Measurements from ENCODE around the gene AATK. TPM values are rescaled to one million over a fixed set of nuclear protein-coding genes. Genes with fewer than 3 reads are reported as not detected.

Gene AATK
- total and polyA plus RNA-seq, 2 of the 13 experiments (the other 11 are each of a cell fraction or from before 2014, with no cell fraction given) = 2.9 to 8.4 TPM

DNA sequence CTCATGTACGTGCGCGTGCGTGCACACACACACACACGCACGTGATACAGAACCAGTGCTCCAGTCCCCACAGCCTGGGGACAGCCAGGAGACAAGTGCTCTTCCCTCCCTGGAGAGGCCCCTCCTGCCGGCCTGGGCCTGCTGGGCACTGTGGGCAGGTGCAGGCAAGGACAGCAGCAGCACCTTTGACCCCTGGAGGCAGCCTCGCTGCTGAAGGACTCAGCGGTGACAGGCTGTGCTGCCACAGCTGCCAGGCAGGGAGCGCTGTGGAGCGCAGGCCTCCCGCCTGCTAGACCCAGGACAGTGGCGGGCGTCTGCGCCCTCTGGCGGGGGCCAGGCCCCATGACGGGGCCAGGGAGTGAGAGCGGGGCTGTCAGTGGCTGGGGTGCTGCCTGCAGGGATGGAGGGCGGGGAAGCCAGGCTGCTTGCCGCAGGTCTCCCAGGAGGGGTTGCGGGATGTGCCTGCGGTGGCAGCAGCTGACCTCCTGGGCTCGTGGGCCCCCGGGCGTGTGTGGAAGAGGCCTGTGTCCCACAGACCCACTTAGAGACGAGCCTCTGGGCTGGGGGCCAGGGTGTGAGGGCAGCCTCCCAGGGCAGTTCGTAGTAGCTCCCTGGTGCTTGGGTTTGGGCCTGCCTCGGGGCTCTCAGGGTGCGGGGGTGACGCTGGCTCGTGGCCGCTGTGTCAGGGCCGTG is 64.3 kb downstream of the AATK start (continued):
- TF ChIP-seq, protein P1, sequence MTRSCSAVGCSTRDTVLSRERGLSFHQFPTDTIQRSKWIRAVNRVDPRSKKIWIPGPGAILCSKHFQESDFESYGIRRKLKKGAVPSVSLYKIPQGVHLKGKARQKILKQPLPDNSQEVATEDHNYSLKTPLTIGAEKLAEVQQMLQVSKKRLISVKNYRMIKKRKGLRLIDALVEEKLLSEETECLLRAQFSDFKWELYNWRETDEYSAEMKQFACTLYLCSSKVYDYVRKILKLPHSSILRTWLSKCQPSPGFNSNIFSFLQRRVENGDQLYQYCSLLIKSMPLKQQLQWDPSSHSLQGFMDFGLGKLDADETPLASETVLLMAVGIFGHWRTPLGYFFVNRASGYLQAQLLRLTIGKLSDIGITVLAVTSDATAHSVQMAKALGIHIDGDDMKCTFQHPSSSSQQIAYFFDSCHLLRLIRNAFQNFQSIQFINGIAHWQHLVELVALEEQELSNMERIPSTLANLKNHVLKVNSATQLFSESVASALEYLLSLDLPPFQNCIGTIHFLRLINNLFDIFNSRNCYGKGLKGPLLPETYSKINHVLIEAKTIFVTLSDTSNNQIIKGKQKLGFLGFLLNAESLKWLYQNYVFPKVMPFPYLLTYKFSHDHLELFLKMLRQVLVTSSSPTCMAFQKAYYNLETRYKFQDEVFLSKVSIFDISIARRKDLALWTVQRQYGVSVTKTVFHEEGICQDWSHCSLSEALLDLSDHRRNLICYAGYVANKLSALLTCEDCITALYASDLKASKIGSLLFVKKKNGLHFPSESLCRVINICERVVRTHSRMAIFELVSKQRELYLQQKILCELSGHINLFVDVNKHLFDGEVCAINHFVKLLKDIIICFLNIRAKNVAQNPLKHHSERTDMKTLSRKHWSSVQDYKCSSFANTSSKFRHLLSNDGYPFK (CRISPR knock-in tag; IDR thresholded peaks at IDR 0.05; ENCODE audit: borderline replicate concordance) = peak; percentile 92
- TF ChIP-seq ZNF749 (CRISPR knock-in tag; IDR thresholded peaks at IDR 0.05; ENCODE audit: borderline replicate concordance) = no peak
- TF ChIP-seq, protein P2, sequence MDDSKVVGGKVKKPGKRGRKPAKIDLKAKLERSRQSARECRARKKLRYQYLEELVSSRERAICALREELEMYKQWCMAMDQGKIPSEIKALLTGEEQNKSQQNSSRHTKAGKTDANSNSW (CRISPR knock-in tag; IDR thresholded peaks at IDR 0.05; ENCODE audit: borderline replicate concordance) = peak; percentile 77; the same call in 1 of the 2 replicates
- TF ChIP-seq ZNF138 (CRISPR knock-in tag; IDR thresholded peaks at IDR 0.05; ENCODE audit: low read depth) = no peak
- no peak for TF ChIP-seq NFE2L2 (IDR thresholded peaks at IDR 0.05; ENCODE audit: low read length)
- peak; percentile 98 for TF ChIP-seq KDM4B (CRISPR knock-in tag; IDR thresholded peaks at IDR 0.05)
- TF ChIP-seq SMYD3 (CRISPR knock-in tag; IDR thresholded peaks at IDR 0.05) = no peak
- TF ChIP-seq MXI1 (IDR thresholded peaks at IDR 0.05; ENCODE audit: borderline replicate concordance, low read depth, low read length) = peak; percentile 93
- TF ChIP-seq TOPORS (CRISPR knock-in tag; IDR thresholded peaks at IDR 0.05) = peak; percentile 73; the same call in 1 of the 2 replicates
- TF ChIP-seq EZH2 (conservative IDR thresholded peaks at IDR 0.05; ENCODE audit: low read depth, low read length) = no peak
- no peak; the same call in 1 of the 2 replicates for TF ChIP-seq ZNF607 (CRISPR knock-in tag; IDR thresholded peaks at IDR 0.05; ENCODE audit: borderline replicate concordance)
- TF ChIP-seq, protein P3, sequence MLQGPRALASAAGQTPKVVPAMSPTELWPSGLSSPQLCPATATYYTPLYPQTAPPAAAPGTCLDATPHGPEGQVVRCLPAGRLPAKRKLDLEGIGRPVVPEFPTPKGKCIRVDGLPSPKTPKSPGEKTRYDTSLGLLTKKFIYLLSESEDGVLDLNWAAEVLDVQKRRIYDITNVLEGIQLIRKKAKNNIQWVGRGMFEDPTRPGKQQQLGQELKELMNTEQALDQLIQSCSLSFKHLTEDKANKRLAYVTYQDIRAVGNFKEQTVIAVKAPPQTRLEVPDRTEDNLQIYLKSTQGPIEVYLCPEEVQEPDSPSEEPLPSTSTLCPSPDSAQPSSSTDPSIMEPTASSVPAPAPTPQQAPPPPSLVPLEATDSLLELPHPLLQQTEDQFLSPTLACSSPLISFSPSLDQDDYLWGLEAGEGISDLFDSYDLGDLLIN (CRISPR knock-in tag; IDR thresholded peaks at IDR 0.05; ENCODE audit: borderline replicate concordance) = peak; percentile 59
- peak; percentile 51; the same call in 1 of the 2 replicates for TF ChIP-seq NFYC (CRISPR knock-in tag; IDR thresholded peaks at IDR 0.05)
- no peak for TF ChIP-seq ZNF354B (CRISPR knock-in tag; IDR thresholded peaks at IDR 0.05)
- peak; percentile 95; the same call in 1 of the 2 replicates for TF ChIP-seq ZNF431 (CRISPR knock-in tag; IDR thresholded peaks at IDR 0.05; ENCODE audit: borderline replicate concordance, low read depth)
- no peak for TF ChIP-seq SRSF4 (IDR thresholded peaks at IDR 0.05; ENCODE audit: low read depth, low read length, poor library complexity, severe bottlenecking)
- peak; percentile 36; the same call in 1 of the 2 replicates for TF ChIP-seq ZC3H4 (CRISPR knock-in tag; IDR thresholded peaks at IDR 0.05; ENCODE audit: borderline replicate concordance)
- TF ChIP-seq PHF5A (CRISPR knock-in tag; IDR thresholded peaks at IDR 0.05; ENCODE audit: low read depth, unreplicated experiment) = peak; percentile 99
- TF ChIP-seq, protein P4, sequence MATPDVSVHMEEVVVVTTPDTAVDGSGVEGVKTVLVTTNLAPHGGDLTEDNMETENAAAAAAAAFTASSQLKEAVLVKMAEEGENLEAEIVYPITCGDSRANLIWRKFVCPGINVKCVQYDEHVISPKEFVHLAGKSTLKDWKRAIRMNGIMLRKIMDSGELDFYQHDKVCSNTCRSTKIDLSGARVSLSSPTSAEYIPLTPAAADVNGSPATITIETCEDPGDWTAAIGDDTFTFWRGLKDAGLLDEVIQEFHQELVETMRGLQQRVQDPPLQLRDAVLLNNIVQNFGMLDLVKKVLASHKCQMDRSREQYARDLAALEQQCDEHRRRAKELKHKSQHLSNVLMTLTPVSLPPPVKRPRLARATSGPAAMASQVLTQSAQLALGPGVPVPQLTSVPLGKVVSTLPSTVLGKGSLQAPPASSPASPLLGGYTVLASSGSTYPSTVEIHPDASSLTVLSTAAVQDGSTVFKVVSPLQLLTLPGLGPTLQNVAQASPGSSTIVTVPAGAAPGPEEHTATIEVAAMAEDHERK (CRISPR knock-in tag; IDR thresholded peaks at IDR 0.05; ENCODE audit: low read depth) = 0 out of 2 replicates have a peak, but pooled peaks have one; percentile 42
- TF ChIP-seq, protein P5, sequence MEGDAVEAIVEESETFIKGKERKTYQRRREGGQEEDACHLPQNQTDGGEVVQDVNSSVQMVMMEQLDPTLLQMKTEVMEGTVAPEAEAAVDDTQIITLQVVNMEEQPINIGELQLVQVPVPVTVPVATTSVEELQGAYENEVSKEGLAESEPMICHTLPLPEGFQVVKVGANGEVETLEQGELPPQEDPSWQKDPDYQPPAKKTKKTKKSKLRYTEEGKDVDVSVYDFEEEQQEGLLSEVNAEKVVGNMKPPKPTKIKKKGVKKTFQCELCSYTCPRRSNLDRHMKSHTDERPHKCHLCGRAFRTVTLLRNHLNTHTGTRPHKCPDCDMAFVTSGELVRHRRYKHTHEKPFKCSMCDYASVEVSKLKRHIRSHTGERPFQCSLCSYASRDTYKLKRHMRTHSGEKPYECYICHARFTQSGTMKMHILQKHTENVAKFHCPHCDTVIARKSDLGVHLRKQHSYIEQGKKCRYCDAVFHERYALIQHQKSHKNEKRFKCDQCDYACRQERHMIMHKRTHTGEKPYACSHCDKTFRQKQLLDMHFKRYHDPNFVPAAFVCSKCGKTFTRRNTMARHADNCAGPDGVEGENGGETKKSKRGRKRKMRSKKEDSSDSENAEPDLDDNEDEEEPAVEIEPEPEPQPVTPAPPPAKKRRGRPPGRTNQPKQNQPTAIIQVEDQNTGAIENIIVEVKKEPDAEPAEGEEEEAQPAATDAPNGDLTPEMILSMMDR (CRISPR knock-in tag; IDR thresholded peaks at IDR 0.05) = peak; percentile 100
- TF ChIP-seq TOE1 (CRISPR knock-in tag; IDR thresholded peaks at IDR 0.05) = peak; percentile 87; the same call in 1 of the 2 replicates
- TF ChIP-seq MEIS2 (CRISPR knock-in tag; IDR thresholded peaks at IDR 0.05) = peak; percentile 98

Measured in HepG2 (cell line).